Panc1 (cell line): ENCODE measurements around the gene DDX21.

ENCODE experiments used
- CTCF ChIP-seq: fragments of 450-650 bp; IDR thresholded peaks from 2 replicates; pipeline ENCODE4 v1.5.1; 2017; ENCODE audit warnings: mild to moderate bottlenecking
- POLR2AphosphoS5 ChIP-seq: IDR thresholded peaks from 2 replicates; pipeline ENCODE4 v1.6.1; 2012; ENCODE audit warnings: mild to moderate bottlenecking, low read depth, low read length, moderate library complexity
- SIN3A ChIP-seq: IDR thresholded peaks from 2 replicates; pipeline ENCODE4 v1.6.1; 2012; ENCODE audit warnings: low read depth, mild to moderate bottlenecking, low read length, moderate library complexity, borderline replicate concordance; ENCODE audit not compliant: insufficient read depth

- TF ChIP-seq CTCF, result no peak
- no peak for TF ChIP-seq POLR2AphosphoS5
- TF ChIP-seq SIN3A, result no peak
Measured at GRCh38 chr10:68992636-68993440, 36.9 kb downstream of the DDX21 start.
